Measurements from ENCODE around the gene RTL10. TPM values are rescaled to one million over a fixed set of nuclear protein-coding genes. Genes with fewer than 3 reads are reported as not detected.

The RTL10 gene
- total RNA-seq, 1 donor from 2014 or later = 8.4 TPM

- DNase-seq (ENCODE audit: low spot score) = peak; percentile 77
These were observed 42.6 kb downstream of the RTL10 start for GRCh38 chr22:19811811-19812771.

GRCh38 chr22:19811211-19811621, 43.5 kb downstream of the RTL10 start:
- peak; percentile 76 for DNase-seq (ENCODE audit: low spot score)

GRCh38 chr22:19810381-19811201, 44.1 kb downstream of the RTL10 start:
- peak; percentile 79 for DNase-seq (ENCODE audit: low spot score)

- DNase-seq (ENCODE audit: low spot score) = no peak
These were observed 44.9 kb downstream of the RTL10 start for GRCh38 chr22:19809741-19810140.

- DNase-seq (ENCODE audit: low spot score) = no peak
These were observed 45.7 kb downstream of the RTL10 start for GRCh38 chr22:19808873-19809478.

DNA sequence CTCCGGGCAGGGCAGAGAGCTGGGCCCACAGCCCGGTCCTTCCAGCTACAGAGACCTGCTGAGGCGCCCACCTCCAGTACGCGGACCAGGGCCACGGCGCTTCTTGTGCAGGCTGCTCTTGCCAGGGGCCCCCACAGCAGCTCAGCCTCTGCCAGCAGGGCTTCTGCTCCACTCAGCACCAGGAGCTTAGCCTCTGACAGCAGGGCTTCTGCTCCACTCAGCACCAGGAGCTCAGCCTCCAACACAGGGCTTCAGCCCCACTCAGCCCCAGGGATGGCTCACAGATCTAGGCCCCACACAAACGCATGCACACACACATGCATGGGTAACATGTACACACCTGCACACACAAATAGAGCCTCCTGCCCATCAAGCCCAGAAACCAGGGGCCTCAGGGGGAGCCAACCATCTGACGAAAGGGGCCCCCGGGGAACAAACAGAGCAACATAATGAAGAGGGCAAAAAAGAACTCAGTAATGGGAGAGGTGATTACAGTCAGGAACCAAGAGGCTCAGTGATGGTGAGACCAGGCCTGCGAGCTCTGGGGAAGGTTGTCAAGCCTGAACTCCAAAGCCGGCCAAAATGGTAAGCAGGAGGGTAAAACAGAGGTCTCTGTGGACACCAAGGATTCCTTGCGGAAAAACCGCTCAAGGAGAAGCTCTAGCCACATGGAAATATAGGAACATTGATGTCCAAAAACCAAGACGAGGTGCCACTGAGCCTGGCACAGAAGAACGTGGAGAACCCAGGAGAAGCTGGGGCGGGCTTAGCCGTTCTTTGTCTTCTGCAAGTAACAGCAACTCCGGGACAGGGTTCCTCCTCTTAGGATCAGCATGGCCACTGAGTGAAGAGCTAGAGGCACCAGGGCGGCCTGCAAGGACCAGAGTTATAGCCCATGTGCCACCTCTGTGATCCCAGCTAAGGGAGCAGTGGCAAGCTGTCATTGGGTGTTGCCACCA, 46.5 kb downstream of the RTL10 start:
- DNase-seq (ENCODE audit: low spot score) = no peak

GRCh38 chr22:19807161-19807913, 47.3 kb downstream of the RTL10 start:
- DNase-seq (ENCODE audit: low spot score) = no peak

- no peak for DNase-seq (ENCODE audit: low spot score)
These were observed 48.2 kb downstream of the RTL10 start for GRCh38 chr22:19806213-19807160.

DNA sequence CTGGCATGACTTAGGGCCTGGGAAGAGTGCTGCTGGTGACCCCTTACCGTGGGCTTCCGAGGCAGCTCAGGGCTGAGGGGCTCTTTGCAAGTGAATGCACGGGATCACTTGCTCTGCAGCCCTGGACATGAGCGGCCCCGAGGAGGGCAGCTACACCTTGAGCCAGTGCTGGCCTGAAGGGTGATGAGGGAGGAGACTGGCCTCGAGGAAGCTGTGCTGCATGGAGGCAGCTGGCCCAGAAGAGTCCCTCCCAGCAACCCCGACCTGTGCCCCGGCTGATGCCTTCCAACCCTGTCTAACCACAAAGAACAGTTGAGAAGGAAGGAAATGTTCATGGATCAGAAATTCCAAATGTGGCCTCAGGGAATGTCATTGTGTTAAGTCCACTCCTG, 48.9 kb downstream of the RTL10 start:
- no peak for DNase-seq (ENCODE audit: low spot score)

Other genes starting within 250 kb of the RTL10 start
- gene SEPTIN5, start 140.4 kb downstream of the RTL10 start, total RNA-seq = 7.0 TPM
- 1.8 TPM for gene GP1BB, start 131.3 kb downstream of the RTL10 start, total RNA-seq
- 3.0 TPM for gene TBX1, start 94.1 kb downstream of the RTL10 start, total RNA-seq
- 4.2 TPM for gene GNB1L, start within 50 bp of the RTL10 start, total RNA-seq
- 144 TPM for gene COMT, start 86.9 kb upstream of the RTL10 start, total RNA-seq
- 20.2 TPM for gene TXNRD2, start 86.9 kb upstream of the RTL10 start, total RNA-seq
- gene ARVCF, start 161.9 kb upstream of the RTL10 start, total RNA-seq = 5.3 TPM
- gene TANGO2, start 166.2 kb upstream of the RTL10 start, total RNA-seq = 34.8 TPM
- gene DGCR8, start 225.4 kb upstream of the RTL10 start, total RNA-seq = 29.7 TPM

Measured in mesenteric fat pad (tissue), 1 donor.